K562 (cell line): ENCODE data around the gene IPP. TPM values are rescaled to one million over a fixed set of nuclear protein-coding genes. Genes with fewer than 3 reads are reported as not detected.
"Not testable (repeated sequence)": the region's sequence is repeated elsewhere in the genome, so short reads cannot be mapped to it uniquely, and the experiment has no call there.

Experiments
- ATAC-seq: fragments of 200-7000 bp; cut with Tn5 transposase; 3 replicates; pipeline ENCODE4 v1.9.1; 2020; ENCODE audit warnings: moderate library complexity
- BruUV-seq: library from RNA; stranded (reverse); fragments of 400-500 nt; replicated peaks from 2 replicates; lab custom pipeline; 2021; lab: Mats Ljungman, UMichigan
- CTCF ChIA-PET: fragments of 300-600 bp; formaldehyde crosslinking; extraction: SDS; loops from one replicate; lab custom pipeline; 2021; ENCODE audit warnings: low intra/inter-chr PET ratio; lab: Yijun Ruan, JAX
- POLR2A ChIA-PET: fragments of 300-600, 350-650 bp; sonication (Branson Sonifier 250); formaldehyde crosslinking; extraction: SDS; loops from one replicate; lab custom pipeline; 2021; ENCODE audit warnings: antibody characterized with exemption, inconsistent platforms; lab: Yijun Ruan, JAX
- DNase-seq, 4 experiments: peaks; one replicate each; pipeline versions ENCODE4 v3.0.0 to v3.0.0-alpha.2; 2011 to 2018; ENCODE audit warnings: low spot score in 3 of 4, mixed read lengths in 3 of 4; ENCODE audit errors: extremely low read depth in 1 of 4
- FAIRE-seq: peaks from 2 replicates; lab custom pipeline; 2011; peaks lifted over from hg19 to GRCh38; lab: Jason Lieb, UNC
- H2AFZ ChIP-seq: 2 replicates; pipeline ENCODE4 v1.6.0; 2011; ENCODE audit warnings: low read depth, low read length, control low read depth, inconsistent platforms
- H3K27ac ChIP-seq: fragments of 200-600 bp; 3 replicates; pipeline ENCODE4 v1.8.0; 2011; ENCODE audit warnings: low read depth, mild to moderate bottlenecking, control low read depth, inconsistent platforms, low read length, moderate library complexity, mixed read lengths; ENCODE audit errors: extremely low read depth
- H3K27me3 ChIP-seq, 2 experiments: fragments of 300-600 bp in 1 of 2; 2 replicates in 1 of 2; 3 replicates in 1 of 2; pipeline versions ENCODE4 v1.6.0 to v1.8.0; 2011; ENCODE audit warnings: inconsistent platforms in 2 of 2, low read length in 2 of 2, mild to moderate bottlenecking in 1 of 2, mixed read lengths in 1 of 2, moderate library complexity in 1 of 2; ENCODE audit not compliant: control insufficient read depth in 2 of 2, insufficient read depth in 2 of 2
- H3K36me3 ChIP-seq: fragments of 300-600 bp; 3 replicates; pipeline ENCODE4 v1.8.0; 2011; ENCODE audit warnings: mild to moderate bottlenecking, low read length, inconsistent platforms; ENCODE audit not compliant: control insufficient read depth, insufficient read depth
- H3K4me1 ChIP-seq, 2 experiments: fragments of 200-600 bp in 1 of 2; replicated peaks in 1 of 2; 2 replicates in 1 of 2; 3 replicates in 1 of 2; pipeline versions ENCODE4 v1.5.1 to v1.8.0; 2011; ENCODE audit warnings: inconsistent platforms in 2 of 2, low read length in 2 of 2, mild to moderate bottlenecking in 1 of 2, mixed read lengths in 1 of 2, moderate library complexity in 1 of 2; ENCODE audit not compliant: control insufficient read depth in 2 of 2, insufficient read depth in 2 of 2
- H3K4me2 ChIP-seq: 2 replicates; pipeline ENCODE4 v1.6.1; 2011; ENCODE audit warnings: low read length, control low read depth, inconsistent platforms, mixed read lengths; ENCODE audit not compliant: insufficient read depth
- H3K4me3 ChIP-seq: fragments of 200-600 bp; sonication (generic), shearing (Covaris generic); 2 replicates; pipeline ENCODE4 v1.5.1; 2016; ENCODE audit warnings: control low read depth, inconsistent platforms
- H3K79me2 ChIP-seq: fragments of 200-600 bp; 3 replicates; pipeline ENCODE4 v1.8.0; 2011; ENCODE audit warnings: low read length, inconsistent platforms; ENCODE audit not compliant: control insufficient read depth, insufficient read depth
- H3K9ac ChIP-seq, 2 experiments: 2 replicates each; pipeline versions ENCODE4 v1.6.0 to v1.6.1; 2011; ENCODE audit warnings: low read depth in 2 of 2, low read length in 2 of 2, control low read depth in 1 of 2, inconsistent platforms in 1 of 2, mild to moderate bottlenecking in 1 of 2, mixed read lengths in 1 of 2; ENCODE audit not compliant: insufficient read depth in 1 of 2
- H3K9me1 ChIP-seq: one replicate; pipeline ENCODE4 v1.6.0; 2011; ENCODE audit warnings: inconsistent platforms, mild to moderate bottlenecking, low read length, moderate library complexity; ENCODE audit not compliant: control insufficient read depth, insufficient read depth
- H3K9me3 ChIP-seq: replicated peaks from 2 replicates; pipeline ENCODE4 v1.5.1; 2011; ENCODE audit warnings: low read depth, low read length, inconsistent platforms; ENCODE audit not compliant: control insufficient read depth, insufficient read depth
- H4K20me1 ChIP-seq: replicated peaks from 2 replicates; pipeline ENCODE4 v1.6.1; 2011; ENCODE audit warnings: low read length, inconsistent platforms, mixed read lengths; ENCODE audit not compliant: control insufficient read depth, insufficient read depth
- ARNT ChIP-seq, 2 experiments: fragments of 450-650 bp; IDR thresholded peaks; 2 replicates each; pipeline ENCODE4 v1.6.1; 2016; ENCODE audit warnings: mild to moderate bottlenecking in 1 of 2
- BRD9 ChIP-seq: fragments of 450-650 bp; IDR thresholded peaks from 2 replicates; pipeline ENCODE4 v1.6.1; 2018; ENCODE audit warnings: low read depth; ENCODE audit not compliant: partially characterized antibody
- CC2D1A ChIP-seq: fragments of 450-650 bp; IDR thresholded peaks from 2 replicates; pipeline ENCODE4 v1.6.1; 2017; ENCODE audit warnings: mild to moderate bottlenecking
- GTF2E2 ChIP-seq: fragments of 200-800 bp; sonication (Bioruptor generic); IDR thresholded peaks from 2 replicates; pipeline ENCODE4 v1.6.1; 2016; ENCODE audit warnings: missing genetic modification characterization, missing compliant biosample characterization
- HDAC2 ChIP-seq: fragments of 450-650 bp; IDR thresholded peaks from 2 replicates; pipeline ENCODE4 v1.6.1; 2016; ENCODE audit warnings: mild to moderate bottlenecking
- HDAC8 ChIP-seq: fragments of 450-650 bp; IDR thresholded peaks from 2 replicates; pipeline ENCODE4 v1.6.1; 2016; ENCODE audit warnings: mild to moderate bottlenecking, missing genetic modification characterization, moderate library complexity, missing compliant biosample characterization
- MIER1 ChIP-seq: fragments of 450-650 bp; IDR thresholded peaks from 2 replicates; pipeline ENCODE4 v1.6.1; 2016; ENCODE audit warnings: antibody characterized with exemption, mild to moderate bottlenecking, low read depth
- SMAD4 ChIP-seq: fragments of 250-450 bp; sonication (Bioruptor Pico); conservative IDR thresholded peaks from 2 replicates; pipeline ENCODE4 v1.8.0; 2021; ENCODE audit warnings: inconsistent platforms, mild to moderate bottlenecking, moderate library complexity
- SMARCA4 ChIP-seq: fragments of 450-650 bp; IDR thresholded peaks from 2 replicates; pipeline ENCODE4 v1.6.1; 2016
- TAF9B ChIP-seq: fragments of 450-650 bp; IDR thresholded peaks from 2 replicates; pipeline ENCODE4 v1.6.1; 2018; ENCODE audit warnings: mild to moderate bottlenecking; ENCODE audit not compliant: partially characterized antibody
- THRAP3 ChIP-seq: fragments of 450-650 bp; IDR thresholded peaks from 2 replicates; pipeline ENCODE4 v1.6.1; 2016; ENCODE audit warnings: mild to moderate bottlenecking, inconsistent platforms, borderline replicate concordance
- ZFPM2 ChIP-seq: fragments of 250-450 bp; sonication (Bioruptor Pico); IDR thresholded peaks from 2 replicates; pipeline ENCODE4 v1.5.1; 2022; ENCODE audit warnings: mild to moderate bottlenecking
- ZNF444 ChIP-seq: fragments of 250-450 bp; sonication (Bioruptor Pico); IDR thresholded peaks from 2 replicates; pipeline ENCODE4 v1.4.0; 2020; ENCODE audit warnings: mild to moderate bottlenecking, moderate library complexity
- ZNF589 ChIP-seq: fragments of 200-800 bp; sonication (Bioruptor generic); IDR thresholded peaks from 2 replicates; pipeline ENCODE4 v1.6.1; 2016; ENCODE audit warnings: low read depth, missing genetic modification characterization, missing compliant biosample characterization
- ZNF644 ChIP-seq: fragments of 200-800 bp; sonication (Bioruptor generic); IDR thresholded peaks from 2 replicates; pipeline ENCODE4 v1.6.1; 2016; ENCODE audit warnings: low read depth, missing genetic modification characterization, missing compliant biosample characterization
- WGBS: fragments of 100-300 bp; shearing (Covaris generic); methylation state at CpG from one replicate; pipeline ENCODE4 v1.1.6; 2016; ENCODE audit warnings: low coverage, mixed read lengths; ENCODE audit not compliant: insufficient coverage; ENCODE audit errors: missing lambda C conversion rate; 5-methylcytosine and 5-hydroxymethylcytosine counted together
- in situ Hi-C: fragments of 300-500 bp; cut with MboI; formaldehyde crosslinking; loops from 4 replicates; pipeline ENCODE4 v1.15.0; 2018; ENCODE audit warnings: inconsistent platforms, mixed read lengths
- intact Hi-C: fragments of 100-400 bp; cut with micrococcal nuclease; formaldehyde crosslinking; loops from 2 replicates; pipeline ENCODE4 v1.14.2; 2022
- polyA plus RNA-seq, 8 experiments: library from polyadenylated mRNA; depleted of rRNA in 4 of 8; stranded (reverse) in 5 of 8; unstranded in 3 of 8; fragments of >200 nt; fragmentation: Nextera tagmentation in 2 of 8; fragmentation: Illumina TruSeq in 1 of 8; extraction: Ambion mirVana in 2 of 8; extraction: Trizol in 1 of 8; gene quantifications; 2 replicates each; pipeline versions ENCODE4 v1.2.1 to v1.2.3, GENCODE V29; 2011 to 2014; ENCODE audit warnings: inconsistent platforms in 1 of 8, missing spikeins in 1 of 8
- total RNA-seq, 7 experiments: library from RNA; depleted of rRNA in 6 of 7; stranded (reverse); fragments of >200 nt in 6 of 7; fragmentation: Illumina TruSeq in 2 of 7; extraction: Trizol in 2 of 7; gene quantifications; 2 replicates each; pipeline versions ENCODE4 v1.2.1 to v1.2.3, GENCODE V29; 2011 to 2021; ENCODE audit warnings: low replicate concordance in 1 of 7
- TF ChIP-seq, protein P1 (sequence below): sonication (generic); formaldehyde crosslinking; IDR thresholded peaks from 2 replicates; pipeline ENCODE4 v1.8.0; 2022; ENCODE audit warnings: missing genetic modification reagents, mild to moderate bottlenecking, moderate library complexity, borderline replicate concordance
- TF ChIP-seq, protein P2 (sequence below): fragments of 450-650 bp; formaldehyde crosslinking; IDR thresholded peaks from 2 replicates; pipeline ENCODE4 v1.4.0; 2022; ENCODE audit warnings: missing genetic modification characterization
- TF ChIP-seq, protein P3 (sequence below), 2 experiments: fragments of 450-650 bp; IDR thresholded peaks; 2 replicates each; pipeline ENCODE4 v1.6.1; 2016

IPP gene
- total and polyA plus RNA-seq, 9 of the 15 experiments (the other 6 are each of a cell fraction or from before 2014, with no cell fraction given) = 6.9 to 15.1 (median 9.7) TPM

DNA sequence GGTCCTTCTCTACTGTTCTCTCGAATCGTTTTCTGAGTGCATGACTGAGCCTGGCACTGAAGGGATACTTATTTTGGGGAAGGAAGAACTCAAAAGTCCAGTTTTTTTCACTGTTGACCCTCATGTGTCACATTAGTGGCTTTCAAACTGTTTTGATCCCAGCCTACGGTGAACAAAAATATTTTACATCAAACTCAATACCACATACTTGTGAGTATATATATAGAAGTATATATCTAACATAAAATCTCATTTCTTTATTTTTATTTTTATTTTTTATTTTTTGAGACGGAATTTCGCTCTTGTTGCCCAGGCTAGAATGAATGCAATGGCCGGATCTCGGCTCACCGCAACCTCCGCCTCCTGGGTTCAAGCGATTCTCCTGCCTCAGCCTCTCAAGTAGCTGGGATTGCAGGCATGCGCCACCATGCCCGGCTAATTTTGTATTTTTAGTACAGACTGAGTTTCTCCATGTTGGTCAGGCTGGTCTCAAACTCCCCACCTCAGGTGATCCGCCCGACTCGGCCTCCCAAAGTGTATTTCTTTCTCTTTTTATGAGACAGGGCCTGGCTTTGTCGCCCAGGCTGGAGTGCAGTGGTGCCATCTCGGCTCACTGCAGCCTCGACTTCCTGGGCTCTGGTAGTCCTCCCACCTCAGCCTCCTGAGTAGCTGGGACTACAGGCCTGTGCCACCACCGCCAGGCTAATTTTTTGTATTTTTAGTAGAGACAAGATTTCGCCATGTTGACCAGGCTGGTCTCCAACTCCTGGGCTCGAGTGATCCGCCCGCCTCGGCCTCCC is 786 bp upstream of the IPP start:
- H3K9ac ChIP-seq = peak overlapping the region; percentile 82 to 95
- TSS peak; percentile 94 for BruUV-seq
- H3K4me2 ChIP-seq = peak overlapping the region; percentile 93
- H3K27me3 ChIP-seq, FAIRE-seq, ATAC-seq, H3K79me2 ChIP-seq, in situ Hi-C loops, H3K9me1 ChIP-seq, CTCF ChIA-PET, DNase-seq, H3K36me3 ChIP-seq, H3K9me3 ChIP-seq, H4K20me1 ChIP-seq: not testable (repeated sequence)
- H3K4me1 ChIP-seq = peaks cover 35 to 49% of the 10 kb centered on the region in 2 experiments
- H3K4me3 ChIP-seq = peak overlapping the region; percentile 51
- intact Hi-C loops = loop anchor here (5.0 kb wide), 3 partner anchors 51 to 169 kb away; partner anchors contain the start of genes MAST2 and NASP
- 74% methylated on average over 24 of the region's 24 CpGs for WGBS
- peak overlapping the region; percentile 94 for H2AFZ ChIP-seq
- POLR2A ChIA-PET = interaction anchor here (0.6 to 3.2 kb wide), 7 partner anchors 8 to 975 kb away, joined by 3 to 16 read pairs (median 4); partner anchors contain the start of gene GPBP1L1
- H3K27ac ChIP-seq = peak overlapping the region; percentile 92
- TF ChIP-seq BRD9 = peak; percentile 82
- TF ChIP-seq SMARCA4 = 0 out of 2 replicates have a peak, but pooled peaks have one; percentile 13
- peak; percentile 94; the same call in 1 of the 2 replicates for TF ChIP-seq THRAP3
- TF ChIP-seq, protein P1, sequence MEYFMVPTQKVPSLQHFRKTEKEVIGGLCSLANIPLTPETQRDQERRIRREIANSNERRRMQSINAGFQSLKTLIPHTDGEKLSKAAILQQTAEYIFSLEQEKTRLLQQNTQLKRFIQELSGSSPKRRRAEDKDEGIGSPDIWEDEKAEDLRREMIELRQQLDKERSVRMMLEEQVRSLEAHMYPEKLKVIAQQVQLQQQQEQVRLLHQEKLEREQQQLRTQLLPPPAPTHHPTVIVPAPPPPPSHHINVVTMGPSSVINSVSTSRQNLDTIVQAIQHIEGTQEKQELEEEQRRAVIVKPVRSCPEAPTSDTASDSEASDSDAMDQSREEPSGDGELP (CRISPR knock-in tag) = peak; percentile 39; the same call in 1 of the 2 replicates
- TF ChIP-seq MIER1 = 0 out of 2 replicates have a peak, but pooled peaks have one; percentile 45
- TF ChIP-seq HDAC2 = 0 out of 2 replicates have a peak, but pooled peaks have one; percentile 14
- peak; percentile 26 for TF ChIP-seq TAF9B
- 0 out of 2 replicates have a peak, but pooled peaks have one; percentile 17 for TF ChIP-seq ZNF444
- TF ChIP-seq, protein P2, sequence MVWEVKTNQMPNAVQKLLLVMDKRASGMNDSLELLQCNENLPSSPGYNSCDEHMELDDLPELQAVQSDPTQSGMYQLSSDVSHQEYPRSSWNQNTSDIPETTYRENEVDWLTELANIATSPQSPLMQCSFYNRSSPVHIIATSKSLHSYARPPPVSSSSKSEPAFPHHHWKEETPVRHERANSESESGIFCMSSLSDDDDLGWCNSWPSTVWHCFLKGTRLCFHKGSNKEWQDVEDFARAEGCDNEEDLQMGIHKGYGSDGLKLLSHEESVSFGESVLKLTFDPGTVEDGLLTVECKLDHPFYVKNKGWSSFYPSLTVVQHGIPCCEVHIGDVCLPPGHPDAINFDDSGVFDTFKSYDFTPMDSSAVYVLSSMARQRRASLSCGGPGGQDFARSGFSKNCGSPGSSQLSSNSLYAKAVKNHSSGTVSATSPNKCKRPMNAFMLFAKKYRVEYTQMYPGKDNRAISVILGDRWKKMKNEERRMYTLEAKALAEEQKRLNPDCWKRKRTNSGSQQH (CRISPR knock-in tag) = 0 out of 2 replicates have a peak, but pooled peaks have one; percentile 13
- peak; percentile 34; the same call in 1 of the 2 replicates for TF ChIP-seq SMAD4 (CRISPR knock-in tag)
- TF ChIP-seq ARNT (IDR thresholded peaks at IDR 0.05) = peak in 1 of 2 experiments; percentile 49; a peak in 1 of 4 replicates
- TF ChIP-seq, protein P3, sequence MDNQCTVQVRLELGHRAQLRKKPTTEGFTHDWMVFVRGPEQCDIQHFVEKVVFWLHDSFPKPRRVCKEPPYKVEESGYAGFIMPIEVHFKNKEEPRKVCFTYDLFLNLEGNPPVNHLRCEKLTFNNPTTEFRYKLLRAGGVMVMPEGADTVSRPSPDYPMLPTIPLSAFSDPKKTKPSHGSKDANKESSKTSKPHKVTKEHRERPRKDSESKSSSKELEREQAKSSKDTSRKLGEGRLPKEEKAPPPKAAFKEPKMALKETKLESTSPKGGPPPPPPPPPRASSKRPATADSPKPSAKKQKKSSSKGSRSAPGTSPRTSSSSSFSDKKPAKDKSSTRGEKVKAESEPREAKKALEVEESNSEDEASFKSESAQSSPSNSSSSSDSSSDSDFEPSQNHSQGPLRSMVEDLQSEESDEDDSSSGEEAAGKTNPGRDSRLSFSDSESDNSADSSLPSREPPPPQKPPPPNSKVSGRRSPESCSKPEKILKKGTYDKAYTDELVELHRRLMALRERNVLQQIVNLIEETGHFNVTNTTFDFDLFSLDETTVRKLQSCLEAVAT (IDR thresholded peaks at IDR 0.05) = peak in 1 of 2 experiments; percentile 87; a peak in 2 of 4 replicates
- peak; percentile 69; the same call in 1 of the 2 replicates for TF ChIP-seq ZNF589
- TF ChIP-seq ZFPM2 = 0 out of 2 replicates have a peak, but pooled peaks have one; percentile 19
- TF ChIP-seq HDAC8 (tag) = 0 out of 2 replicates have a peak, but pooled peaks have one; percentile 14
- TF ChIP-seq CC2D1A = 0 out of 2 replicates have a peak, but pooled peaks have one; percentile 2
- peak; percentile 73; the same call in 1 of the 2 replicates for TF ChIP-seq GTF2E2 (tag)
- 0 out of 2 replicates have a peak, but pooled peaks have one; percentile 35 for TF ChIP-seq ZNF644
